Right lobe of liver (tissue), 6 donors: ENCODE measurements around the gene ZBTB44. TPM values are rescaled to one million over a fixed set of nuclear protein-coding genes. Genes with fewer than 3 reads are reported as not detected.

ENCODE experiments used
- ATAC-seq, 4 donors: fragments of 200-7000 bp; cut with Tn5 transposase; one replicate each; pipeline ENCODE4 v1.9.1; 2020; ENCODE audit warnings: mild to moderate bottlenecking in 4 of 4, moderate library complexity in 4 of 4
- DNase-seq, 3 donors: peaks; one replicate each; pipeline ENCODE4 v3.0.0-alpha.2; 2020
- H3K27ac ChIP-seq, 3 donors: fragments of 200-600 bp; one replicate each; pipeline ENCODE4 v1.8.0; 2022
- H3K27me3 ChIP-seq, 2 donors: fragments of 200-600 bp; one replicate each; pipeline ENCODE4 v1.8.0; 2022
- H3K36me3 ChIP-seq, 4 donors: fragments of 200-600 bp; sonication (generic) in 1 of 4; one replicate each; pipeline versions ENCODE4 v1.5.1 to v1.8.0; 2017 to 2022; ENCODE audit warnings: control low read depth in 1 of 4
- H3K4me1 ChIP-seq, 4 donors: fragments of 200-600 bp; sonication (generic) in 1 of 4; one replicate each; pipeline versions ENCODE4 v1.5.1 to v1.8.0; 2017 to 2022; ENCODE audit warnings: control low read depth in 1 of 4
- H3K4me3 ChIP-seq, 3 donors: fragments of 200-600 bp; one replicate each; pipeline ENCODE4 v1.8.0; 2022
- H3K9me3 ChIP-seq, 4 donors: fragments of 200-600 bp; sonication (generic) in 1 of 4; one replicate each; pipeline versions ENCODE4 v1.5.1 to v1.8.0; 2017 to 2022; ENCODE audit warnings: control low read depth in 1 of 4
- CTCF ChIP-seq, 4 donors: fragments of 200-600 bp in 3 of 4; fragments of 450-650 bp in 1 of 4; IDR thresholded peaks; one replicate each; pipeline versions ENCODE4 v1.5.1 to v1.8.0; 2016 to 2022; ENCODE audit warnings: antibody characterized with exemption in 4 of 4, mild to moderate bottlenecking in 2 of 4
- POLR2A ChIP-seq: fragments of 450-650 bp; IDR thresholded peaks from one replicate; pipeline ENCODE4 v1.6.1; 2017; ENCODE audit warnings: antibody characterized with exemption, mild to moderate bottlenecking
- WGBS: methylation state at CpG from one replicate; pipeline ENCODE4 v1.1.6; 2018; ENCODE audit warnings: low coverage, low lambda C conversion rate; ENCODE audit not compliant: insufficient coverage; ENCODE audit errors: missing lambda C conversion rate; 5-methylcytosine and 5-hydroxymethylcytosine counted together
- intact Hi-C, 2 donors: fragments of 100-400 bp; cut with DNase I; formaldehyde crosslinking; loops; one replicate each; pipeline versions ENCODE4 v1.11.2 to v1.14.1; 2022
- long read RNA-seq: library from polyadenylated mRNA; unstranded; transcript quantifications from one replicate; pipeline ENCODE4 v2.0.0, GENCODE V29; 2019
- total RNA-seq, 6 experiments: library from RNA; depleted of rRNA in 2 of 6; stranded (reverse); fragments of >200 nt in 2 of 6; fragmentation: NEBNext Ultra II Directional in 3 of 6; extraction: Animal tissue kit (Norgen Biotek cat#: 25700) in 3 of 6; gene quantifications; one replicate each; pipeline versions ENCODE4 v1.1.0 to v1.2.4, GENCODE V29; 2016 to 2023
- donor health status: DM: no; HTN: yes; CAD: no.
- donor health status: DM: no; HTN: no; CAD: no.
- donor health status: DM: no; HTN: no; CAD: no.
- donor health status: DM: no; HTN: yes; CAD: no.
- donor health status: DM: no; HTN: yes; CAD: no.

ZBTB44 gene
- total RNA-seq: 10 to 100 TPM; 16.3 to 22.4 (median 18.4) TPM
- long read RNA-seq, partial matches to known transcripts: 0 of 3 reads
- long read RNA-seq, other reads (novel, unspliced or antisense): 3 of 3 reads

GRCh38 chr11:130314750-130315285 lies at the start of gene ZBTB44:
TSS of gene ZBTB44 (minus strand) at chr11:130314917. CDS start at chr11:130261873, 53,044 bp downstream.
- TF ChIP-seq CTCF (IDR thresholded peaks at IDR 0.05): no peak
- TF ChIP-seq POLR2A: no peak
- Histone ChIP-seq H3K4me1 (peaks cover 0 to 43% (median 16%) of the 10 kb centered on the region in 4 donors), H3K9me3 (no peaks in the 10 kb centered on the region), H3K4me3 (peak within 1 kb of the TSS; percentile 84 to 94 (median 89)), H3K36me3 (no peaks in the 10 kb centered on the region), H3K27me3 (no peaks in the 10 kb centered on the region), H3K27ac (peak within 1 kb of the TSS; percentile 79 to 88 (median 85))
- intact Hi-C loops: no loop called here
- WGBS: 5% methylated on average over 16 of the region's 42 CpGs
- peak; percentile 96 to 97 (median 97) for DNase-seq
- ATAC-seq: peak; percentile 91 to 93 (median 91)

- Histone ChIP-seq H3K27ac (no peak overlapping the region), H3K9me3 (no peaks in the 10 kb centered on the region), H3K4me1 (no peaks in the 10 kb centered on the region), H3K27me3 (no peaks in the 10 kb centered on the region), H3K4me3 (no peak overlapping the region), H3K36me3 (no peaks in the 10 kb centered on the region)
- no peak for TF ChIP-seq CTCF (IDR thresholded peaks at IDR 0.05)
- no peak for TF ChIP-seq POLR2A
- intact Hi-C loops: no loop called here
- DNase-seq (no peak), ATAC-seq (no peak)
Measured at GRCh38 chr11:130359419-130359818, 44.7 kb upstream of the ZBTB44 start.

- no peak for TF ChIP-seq POLR2A
- no peak for TF ChIP-seq CTCF (IDR thresholded peaks at IDR 0.05)
- intact Hi-C loops: no loop called here
- no peaks in the 10 kb centered on the region for H3K4me1 ChIP-seq
- H3K27me3 ChIP-seq: no peaks in the 10 kb centered on the region
- H3K9me3 ChIP-seq: no peaks in the 10 kb centered on the region
- no peak overlapping the region for H3K27ac ChIP-seq
- no peak for DNase-seq
- H3K36me3 ChIP-seq: no peaks in the 10 kb centered on the region
- no peak for ATAC-seq
- H3K4me3 ChIP-seq: no peak overlapping the region
Measured at GRCh38 chr11:130358398-130358797, 43.7 kb upstream of the ZBTB44 start.

GRCh38 chr11:130347261-130347660 lies 32.5 kb upstream of the ZBTB44 start:
- H3K9me3 ChIP-seq: no peaks in the 10 kb centered on the region
- 100% methylated on average over 1 of the region's 1 CpG for WGBS
- intact Hi-C loops: no loop called here

More at GRCh38 chr11:130347261-130347660, 32.5 kb upstream of the ZBTB44 start:
- Histone ChIP-seq H3K27me3 (no peaks in the 10 kb centered on the region), H3K4me3 (no peak overlapping the region), H3K27ac (no peak overlapping the region), H3K4me1 (no peaks in the 10 kb centered on the region), H3K36me3 (no peaks in the 10 kb centered on the region)
- no peak for TF ChIP-seq CTCF (IDR thresholded peaks at IDR 0.05)
- TF ChIP-seq POLR2A: no peak
- ATAC-seq: no peak
- no peak for DNase-seq
